Panc1 (cell line): Measurements from ENCODE around the gene ZNF521. TPM values are rescaled to one million over a fixed set of nuclear protein-coding genes. Genes with fewer than 3 reads are reported as not detected.

ENCODE experiments used
- ATAC-seq: fragments of 200-7000 bp; cut with Tn5 transposase; 2 replicates; pipeline ENCODE4 v1.9.1; 2020; ENCODE audit warnings: mild to moderate bottlenecking, moderate library complexity
- BruUV-seq: library from RNA; stranded (reverse); fragments of 400-500 nt; replicated peaks from 2 replicates; lab custom pipeline; 2021; lab: Mats Ljungman, UMichigan
- CTCF ChIA-PET: fragments of 300-600 bp; sonication (Branson Sonifier 250); formaldehyde crosslinking; loops from one replicate; lab custom pipeline; 2022; ENCODE audit warnings: antibody characterized with exemption; lab: Charles Lee
- POLR2A ChIA-PET: fragments of 300-600 bp; sonication (Branson Sonifier 250); formaldehyde crosslinking; loops from one replicate; lab custom pipeline; 2022; ENCODE audit warnings: antibody characterized with exemption; lab: Charles Lee
- DNase-seq: peaks from one replicate; pipeline ENCODE4 v3.0.0-alpha.2; 2010; ENCODE audit warnings: low read depth, low spot score
- H3K27ac ChIP-seq: 2 replicates; pipeline ENCODE4 v1.5.1; 2011; ENCODE audit warnings: mild to moderate bottlenecking, low read length, inconsistent platforms
- H3K27me3 ChIP-seq: fragments of 200-500 bp; sonication (Bioruptor generic); 2 replicates; pipeline ENCODE4 v1.6.0; 2014; ENCODE audit warnings: low read length, inconsistent platforms; ENCODE audit not compliant: control insufficient read depth, insufficient read depth
- H3K36me3 ChIP-seq: fragments of 200-500 bp; sonication (Bioruptor generic); 2 replicates; pipeline ENCODE4 v1.5.1; 2014; ENCODE audit warnings: inconsistent platforms, mild to moderate bottlenecking, low read length, moderate library complexity; ENCODE audit not compliant: control insufficient read depth, insufficient read depth
- H3K4me1 ChIP-seq: 2 replicates; pipeline ENCODE4 v1.5.1; 2011; ENCODE audit warnings: inconsistent platforms, mild to moderate bottlenecking, low read length, moderate library complexity; ENCODE audit not compliant: control insufficient read depth, insufficient read depth
- H3K4me3 ChIP-seq, 2 experiments: 2 replicates each; pipeline ENCODE4 v1.5.1; 2011 to 2012; ENCODE audit warnings: low read depth in 2 of 2, low read length in 2 of 2, mild to moderate bottlenecking in 2 of 2, inconsistent platforms in 1 of 2, moderate library complexity in 1 of 2
- H3K9me3 ChIP-seq: fragments of 200-500 bp; sonication (Bioruptor generic); 2 replicates; pipeline ENCODE4 v1.5.1; 2014; ENCODE audit warnings: low read depth, mild to moderate bottlenecking, inconsistent platforms, low read length, moderate library complexity; ENCODE audit not compliant: control insufficient read depth, insufficient read depth
- POLR2AphosphoS5 ChIP-seq: IDR thresholded peaks from 2 replicates; pipeline ENCODE4 v1.6.1; 2012; ENCODE audit warnings: mild to moderate bottlenecking, low read depth, low read length, moderate library complexity
- SIN3A ChIP-seq: IDR thresholded peaks from 2 replicates; pipeline ENCODE4 v1.6.1; 2012; ENCODE audit warnings: low read depth, mild to moderate bottlenecking, low read length, moderate library complexity, borderline replicate concordance; ENCODE audit not compliant: insufficient read depth
- TCF7L2 ChIP-seq: IDR thresholded peaks from 2 replicates; pipeline ENCODE4 v1.6.1; 2011; ENCODE audit warnings: mild to moderate bottlenecking, low read depth, low read length, inconsistent platforms
- in situ Hi-C: cut with HindIII; loops from 2 replicates; pipeline ENCODE4 v1.10.0; 2016; ENCODE audit warnings: low sequenced_read_pairs, low pct_unique_long_range_greater_than_20kb
- intact Hi-C: fragments of 100-400 bp; cut with micrococcal nuclease; formaldehyde crosslinking; loops from one replicate; pipeline ENCODE4 v1.10.0; 2022; ENCODE audit not compliant: unreplicated experiment
- total RNA-seq: library from RNA; stranded (reverse); gene quantifications from one replicate; pipeline ENCODE4 v1.2.1, GENCODE V29; 2021; ENCODE audit not compliant: unreplicated experiment
- TF ChIP-seq, protein P1 (sequence below): fragments of 450-650 bp; IDR thresholded peaks from 2 replicates; pipeline ENCODE4 v1.5.1; 2017; ENCODE audit warnings: mild to moderate bottlenecking
- TF ChIP-seq, protein P2 (sequence below), 2 experiments: IDR thresholded peaks; 2 replicates each; pipeline ENCODE4 v1.6.1; 2011 to 2012; ENCODE audit warnings: low read depth in 2 of 2, control low read depth in 1 of 2, low read length in 1 of 2, mild to moderate bottlenecking in 1 of 2, moderate library complexity in 1 of 2; ENCODE audit not compliant: insufficient read depth in 1 of 2

Gene ZNF521
- total RNA-seq, 1 experiment from 2014 or later: 0.15 TPM

DNA sequence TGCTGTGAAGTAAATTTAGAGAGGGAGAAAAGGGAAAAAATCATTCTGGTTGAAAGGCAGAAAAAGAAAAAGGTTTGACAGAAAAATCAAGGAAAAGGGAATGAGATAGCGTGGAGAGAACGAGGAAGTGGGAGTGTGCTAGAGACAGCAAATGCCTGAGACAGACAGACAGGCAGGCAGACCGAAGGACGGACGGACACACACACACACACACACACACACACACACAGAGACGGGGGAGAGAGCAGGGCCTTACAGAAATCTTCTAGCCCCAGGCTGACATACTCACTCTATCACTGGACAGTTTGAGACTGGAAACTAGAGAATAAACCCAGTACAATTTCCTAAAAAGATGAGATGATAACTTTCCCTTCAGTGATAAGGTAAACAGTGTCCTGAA, 238.4 kb downstream of the ZNF521 start:
- POLR2A ChIA-PET: no interaction called here
- ATAC-seq (no peak), DNase-seq (no peak)
- Histone ChIP-seq H3K27ac (no peak overlapping the region), H3K36me3 (no peaks in the 10 kb centered on the region), H3K4me1 (no peaks in the 10 kb centered on the region), H3K4me3 (no peak overlapping the region), H3K9me3 (no peaks in the 10 kb centered on the region), H3K27me3 (no peaks in the 10 kb centered on the region)
- CTCF ChIA-PET: no interaction called here
- TF ChIP-seq POLR2AphosphoS5 (no peak), TCF7L2 (no peak), SIN3A (no peak)
- TF ChIP-seq, protein P1, sequence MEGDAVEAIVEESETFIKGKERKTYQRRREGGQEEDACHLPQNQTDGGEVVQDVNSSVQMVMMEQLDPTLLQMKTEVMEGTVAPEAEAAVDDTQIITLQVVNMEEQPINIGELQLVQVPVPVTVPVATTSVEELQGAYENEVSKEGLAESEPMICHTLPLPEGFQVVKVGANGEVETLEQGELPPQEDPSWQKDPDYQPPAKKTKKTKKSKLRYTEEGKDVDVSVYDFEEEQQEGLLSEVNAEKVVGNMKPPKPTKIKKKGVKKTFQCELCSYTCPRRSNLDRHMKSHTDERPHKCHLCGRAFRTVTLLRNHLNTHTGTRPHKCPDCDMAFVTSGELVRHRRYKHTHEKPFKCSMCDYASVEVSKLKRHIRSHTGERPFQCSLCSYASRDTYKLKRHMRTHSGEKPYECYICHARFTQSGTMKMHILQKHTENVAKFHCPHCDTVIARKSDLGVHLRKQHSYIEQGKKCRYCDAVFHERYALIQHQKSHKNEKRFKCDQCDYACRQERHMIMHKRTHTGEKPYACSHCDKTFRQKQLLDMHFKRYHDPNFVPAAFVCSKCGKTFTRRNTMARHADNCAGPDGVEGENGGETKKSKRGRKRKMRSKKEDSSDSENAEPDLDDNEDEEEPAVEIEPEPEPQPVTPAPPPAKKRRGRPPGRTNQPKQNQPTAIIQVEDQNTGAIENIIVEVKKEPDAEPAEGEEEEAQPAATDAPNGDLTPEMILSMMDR: no peak
- TF ChIP-seq, protein P2, sequence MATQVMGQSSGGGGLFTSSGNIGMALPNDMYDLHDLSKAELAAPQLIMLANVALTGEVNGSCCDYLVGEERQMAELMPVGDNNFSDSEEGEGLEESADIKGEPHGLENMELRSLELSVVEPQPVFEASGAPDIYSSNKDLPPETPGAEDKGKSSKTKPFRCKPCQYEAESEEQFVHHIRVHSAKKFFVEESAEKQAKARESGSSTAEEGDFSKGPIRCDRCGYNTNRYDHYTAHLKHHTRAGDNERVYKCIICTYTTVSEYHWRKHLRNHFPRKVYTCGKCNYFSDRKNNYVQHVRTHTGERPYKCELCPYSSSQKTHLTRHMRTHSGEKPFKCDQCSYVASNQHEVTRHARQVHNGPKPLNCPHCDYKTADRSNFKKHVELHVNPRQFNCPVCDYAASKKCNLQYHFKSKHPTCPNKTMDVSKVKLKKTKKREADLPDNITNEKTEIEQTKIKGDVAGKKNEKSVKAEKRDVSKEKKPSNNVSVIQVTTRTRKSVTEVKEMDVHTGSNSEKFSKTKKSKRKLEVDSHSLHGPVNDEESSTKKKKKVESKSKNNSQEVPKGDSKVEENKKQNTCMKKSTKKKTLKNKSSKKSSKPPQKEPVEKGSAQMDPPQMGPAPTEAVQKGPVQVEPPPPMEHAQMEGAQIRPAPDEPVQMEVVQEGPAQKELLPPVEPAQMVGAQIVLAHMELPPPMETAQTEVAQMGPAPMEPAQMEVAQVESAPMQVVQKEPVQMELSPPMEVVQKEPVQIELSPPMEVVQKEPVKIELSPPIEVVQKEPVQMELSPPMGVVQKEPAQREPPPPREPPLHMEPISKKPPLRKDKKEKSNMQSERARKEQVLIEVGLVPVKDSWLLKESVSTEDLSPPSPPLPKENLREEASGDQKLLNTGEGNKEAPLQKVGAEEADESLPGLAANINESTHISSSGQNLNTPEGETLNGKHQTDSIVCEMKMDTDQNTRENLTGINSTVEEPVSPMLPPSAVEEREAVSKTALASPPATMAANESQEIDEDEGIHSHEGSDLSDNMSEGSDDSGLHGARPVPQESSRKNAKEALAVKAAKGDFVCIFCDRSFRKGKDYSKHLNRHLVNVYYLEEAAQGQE (IDR thresholded peaks at IDR 0.05; ENCODE audit: insufficient read depth in 1 of 2, low read depth in 2 of 2, low read length in 1 of 2): no peak
- intact Hi-C loops: no loop called here
- BruUV-seq: no TSS peak
- in situ Hi-C loops: no loop called here

DNA sequence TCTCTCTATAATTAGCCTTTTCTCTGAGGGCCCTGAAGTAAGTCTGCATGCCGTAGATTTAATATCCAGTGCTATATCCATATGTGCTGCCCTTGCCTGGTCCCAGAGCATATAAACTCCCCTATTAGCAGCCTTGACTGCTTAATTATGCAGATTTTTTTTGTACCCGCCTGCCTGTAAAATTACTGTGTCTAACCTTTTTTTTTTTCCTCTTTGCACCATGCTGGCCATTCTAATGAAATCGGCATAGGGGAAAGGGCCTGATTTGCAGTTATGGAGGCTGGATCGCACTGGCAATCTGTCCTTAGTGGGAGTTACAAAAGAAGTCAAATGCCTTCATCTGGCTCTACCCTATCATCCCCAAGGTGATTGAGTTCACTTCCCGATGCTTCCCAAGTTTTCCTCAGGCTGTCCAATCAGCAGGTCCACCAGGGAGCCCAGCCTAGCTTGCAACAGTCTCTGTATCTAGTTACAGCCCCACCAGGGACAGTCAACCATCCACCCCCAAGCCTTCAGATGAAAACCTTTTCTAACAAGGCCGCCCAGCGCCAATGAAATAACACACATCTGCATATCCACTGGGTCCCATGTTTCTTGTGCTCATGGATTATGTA, 239.0 kb downstream of the ZNF521 start:
- in situ Hi-C loops: no loop called here
- Histone ChIP-seq H3K27me3 (no peaks in the 10 kb centered on the region), H3K9me3 (no peaks in the 10 kb centered on the region), H3K4me3 (no peak overlapping the region), H3K27ac (no peak overlapping the region), H3K36me3 (no peaks in the 10 kb centered on the region), H3K4me1 (no peaks in the 10 kb centered on the region)
- no TSS peak for BruUV-seq
- intact Hi-C loops: no loop called here
- ChIA-PET POLR2A (no interaction called here), CTCF (no interaction called here)
- DNase-seq: no peak
- TF ChIP-seq, protein P2 (IDR thresholded peaks at IDR 0.05; ENCODE audit: insufficient read depth in 1 of 2, low read depth in 2 of 2, low read length in 1 of 2): no peak
- no peak for TF ChIP-seq TCF7L2
- TF ChIP-seq, protein P1: no peak
- TF ChIP-seq POLR2AphosphoS5: no peak
- no peak for TF ChIP-seq SIN3A
- ATAC-seq: no peak
